HEK293 (cell line): ENCODE data around the gene LRRC47.
"Not testable (repeated sequence)": the region's sequence is repeated elsewhere in the genome, so short reads cannot be mapped to it uniquely, and the experiment has no call there.

Source experiments
- CTCF ChIA-PET: fragments of 350-600 bp; formaldehyde crosslinking; extraction: SDS; loops from one replicate; lab custom pipeline; 2021; ENCODE audit warnings: antibody characterized with exemption; lab: Yijun Ruan, JAX
- POLR2A ChIA-PET: fragments of 300-600 bp; formaldehyde crosslinking; extraction: SDS; loops from one replicate; lab custom pipeline; 2020; ENCODE audit warnings: antibody characterized with exemption, inconsistent platforms; lab: Yijun Ruan, JAX
- H3K27ac ChIP-seq: fragments of 200-500 bp; sonication (Bioruptor generic); 2 replicates; pipeline ENCODE4 v1.5.1; 2014; ENCODE audit warnings: low read depth, low read length, control low read depth, inconsistent platforms; ENCODE audit errors: extremely low read depth
- H3K36me3 ChIP-seq, 2 experiments: fragments of 200-500 bp in 1 of 2; sonication (Bioruptor generic) in 1 of 2; 1 replicate in 1 of 2; 2 replicates in 1 of 2; pipeline ENCODE4 v1.5.1; 2014 to 2017; ENCODE audit warnings: inconsistent platforms in 2 of 2, low read length in 2 of 2; ENCODE audit not compliant: control insufficient read depth in 2 of 2, insufficient read depth in 1 of 2
- H3K4me1 ChIP-seq: fragments of 200-500 bp; sonication (Bioruptor generic); 2 replicates; pipeline ENCODE4 v1.5.1; 2014; ENCODE audit warnings: mild to moderate bottlenecking, low read length, inconsistent platforms; ENCODE audit not compliant: control insufficient read depth, insufficient read depth
- H3K4me3 ChIP-seq: 2 replicates; pipeline ENCODE4 v1.5.1; 2011; ENCODE audit warnings: low read depth, mild to moderate bottlenecking, control low read depth, low read length, moderate library complexity
- H3K9me3 ChIP-seq: fragments of 200-500 bp; sonication (Bioruptor generic); 2 replicates; pipeline ENCODE4 v1.5.1; 2014; ENCODE audit warnings: low read depth, low read length, inconsistent platforms; ENCODE audit not compliant: control insufficient read depth, insufficient read depth
- EGR2 ChIP-seq: fragments of 450-650 bp; formaldehyde crosslinking; IDR thresholded peaks from 2 replicates; pipeline ENCODE4 v1.5.1; 2016; ENCODE audit warnings: low read depth, missing biosample characterization, missing genetic modification characterization
- HIC1 ChIP-seq: fragments of 450-650 bp; formaldehyde crosslinking; IDR thresholded peaks from 2 replicates; pipeline ENCODE4 v1.5.1; 2016; ENCODE audit warnings: missing biosample characterization, missing genetic modification characterization
- PRDM2 ChIP-seq: fragments of 450-650 bp; formaldehyde crosslinking; IDR thresholded peaks from 2 replicates; pipeline ENCODE4 v1.5.1; 2016; ENCODE audit warnings: missing biosample characterization, missing genetic modification characterization, borderline replicate concordance
- ZNF112 ChIP-seq: fragments of 450-650 bp; formaldehyde crosslinking; IDR thresholded peaks from 2 replicates; pipeline ENCODE4 v1.5.0; 2017; ENCODE audit warnings: missing biosample characterization, missing genetic modification characterization
- ZNF184 ChIP-seq: fragments of 450-650 bp; IDR thresholded peaks from 2 replicates; pipeline ENCODE4 v1.5.1; 2018; ENCODE audit warnings: missing biosample characterization, mild to moderate bottlenecking, missing genetic modification characterization
- ZNF26 ChIP-seq: fragments of 450-650 bp; formaldehyde crosslinking; IDR thresholded peaks from 2 replicates; pipeline ENCODE4 v1.5.1; 2016; ENCODE audit warnings: missing biosample characterization, missing genetic modification characterization
- ZNF311 ChIP-seq: fragments of 450-650 bp; formaldehyde crosslinking; IDR thresholded peaks from 2 replicates; pipeline ENCODE4 v1.5.1; 2017; ENCODE audit warnings: missing biosample characterization, missing genetic modification characterization, borderline replicate concordance
- ZNF830 ChIP-seq: fragments of 450-650 bp; IDR thresholded peaks from 2 replicates; pipeline ENCODE4 v1.5.0; 2018; ENCODE audit warnings: missing biosample characterization, missing genetic modification characterization, low read depth, mild to moderate bottlenecking, moderate library complexity
- TF ChIP-seq, protein P1 (sequence below): fragments of 450-650 bp; formaldehyde crosslinking; IDR thresholded peaks from 2 replicates; pipeline ENCODE4 v1.5.1; 2016; ENCODE audit warnings: missing biosample characterization, missing genetic modification characterization
- TF ChIP-seq, protein P2 (sequence below): fragments of 450-650 bp; formaldehyde crosslinking; IDR thresholded peaks from 2 replicates; pipeline ENCODE4 v1.5.1; 2016; ENCODE audit warnings: missing biosample characterization, missing genetic modification characterization
- TF ChIP-seq, protein P3 (sequence below): fragments of 450-650 bp; formaldehyde crosslinking; conservative IDR thresholded peaks from 2 replicates; pipeline ENCODE4 v1.5.1; 2016; ENCODE audit warnings: low read depth, missing biosample characterization, missing genetic modification characterization

Gene LRRC47

GRCh38 chr1:3811595-3811911, 15.3 kb upstream of the LRRC47 start:
- no peak overlapping the region for H3K27ac ChIP-seq
- peak; percentile 46; the same call in 1 of the 2 replicates for TF ChIP-seq ZNF184 (tag by site-specific recombination)
- TF ChIP-seq EGR2, result peak; percentile 86
- TF ChIP-seq ZNF26 (tag by site-specific recombination), result no peak
- no peak for TF ChIP-seq HIC1 (tag by site-specific recombination)
- no peaks in the 10 kb centered on the region for H3K9me3 ChIP-seq
- POLR2A ChIA-PET, result no interaction called here
- H3K4me3 ChIP-seq, result no peak overlapping the region
- H3K36me3 ChIP-seq, result peaks cover 0 to 28% of the 10 kb centered on the region in 2 experiments; a peak in 1 of 3 replicates
- CTCF ChIA-PET, result no interaction called here
- no peaks in the 10 kb centered on the region; the same call in 1 of the 2 replicates for H3K4me1 ChIP-seq

GRCh38 chr1:3810149-3810761, 14.0 kb upstream of the LRRC47 start:
- H3K4me3 ChIP-seq, H3K9me3 ChIP-seq, H3K27ac ChIP-seq, H3K4me1 ChIP-seq, CTCF ChIA-PET, POLR2A ChIA-PET: not testable (repeated sequence)
- H3K36me3 ChIP-seq, result peaks cover 0 to 15% of the 10 kb centered on the region in 2 experiments; a peak in 1 of 3 replicates

- ChIA-PET CTCF (no interaction called here), POLR2A (no interaction called here)
- Histone ChIP-seq H3K4me3 (no peak overlapping the region), H3K36me3 (peaks cover 0 to 10% of the 10 kb centered on the region in 2 experiments; a peak in 1 of 3 replicates), H3K27ac (no peak overlapping the region), H3K9me3 (no peaks in the 10 kb centered on the region), H3K4me1 (no peaks in the 10 kb centered on the region; the same call in 1 of the 2 replicates)
- TF ChIP-seq, protein P1, sequence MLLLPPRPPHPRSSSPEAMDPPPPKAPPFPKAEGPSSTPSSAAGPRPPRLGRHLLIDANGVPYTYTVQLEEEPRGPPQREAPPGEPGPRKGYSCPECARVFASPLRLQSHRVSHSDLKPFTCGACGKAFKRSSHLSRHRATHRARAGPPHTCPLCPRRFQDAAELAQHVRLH, result no peak
- TF ChIP-seq ZNF830 (tag by site-specific recombination), result no peak
- TF ChIP-seq PRDM2 (tag by site-specific recombination), result no peak
- no peak for TF ChIP-seq ZNF311 (tag by site-specific recombination)
- TF ChIP-seq ZNF112 (tag by site-specific recombination), result no peak
- TF ChIP-seq, protein P2, sequence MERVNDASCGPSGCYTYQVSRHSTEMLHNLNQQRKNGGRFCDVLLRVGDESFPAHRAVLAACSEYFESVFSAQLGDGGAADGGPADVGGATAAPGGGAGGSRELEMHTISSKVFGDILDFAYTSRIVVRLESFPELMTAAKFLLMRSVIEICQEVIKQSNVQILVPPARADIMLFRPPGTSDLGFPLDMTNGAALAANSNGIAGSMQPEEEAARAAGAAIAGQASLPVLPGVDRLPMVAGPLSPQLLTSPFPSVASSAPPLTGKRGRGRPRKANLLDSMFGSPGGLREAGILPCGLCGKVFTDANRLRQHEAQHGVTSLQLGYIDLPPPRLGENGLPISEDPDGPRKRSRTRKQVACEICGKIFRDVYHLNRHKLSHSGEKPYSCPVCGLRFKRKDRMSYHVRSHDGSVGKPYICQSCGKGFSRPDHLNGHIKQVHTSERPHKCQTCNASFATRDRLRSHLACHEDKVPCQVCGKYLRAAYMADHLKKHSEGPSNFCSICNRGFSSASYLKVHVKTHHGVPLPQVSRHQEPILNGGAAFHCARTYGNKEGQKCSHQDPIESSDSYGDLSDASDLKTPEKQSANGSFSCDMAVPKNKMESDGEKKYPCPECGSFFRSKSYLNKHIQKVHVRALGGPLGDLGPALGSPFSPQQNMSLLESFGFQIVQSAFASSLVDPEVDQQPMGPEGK (tag by site-specific recombination), result no peak
- TF ChIP-seq, protein P3, sequence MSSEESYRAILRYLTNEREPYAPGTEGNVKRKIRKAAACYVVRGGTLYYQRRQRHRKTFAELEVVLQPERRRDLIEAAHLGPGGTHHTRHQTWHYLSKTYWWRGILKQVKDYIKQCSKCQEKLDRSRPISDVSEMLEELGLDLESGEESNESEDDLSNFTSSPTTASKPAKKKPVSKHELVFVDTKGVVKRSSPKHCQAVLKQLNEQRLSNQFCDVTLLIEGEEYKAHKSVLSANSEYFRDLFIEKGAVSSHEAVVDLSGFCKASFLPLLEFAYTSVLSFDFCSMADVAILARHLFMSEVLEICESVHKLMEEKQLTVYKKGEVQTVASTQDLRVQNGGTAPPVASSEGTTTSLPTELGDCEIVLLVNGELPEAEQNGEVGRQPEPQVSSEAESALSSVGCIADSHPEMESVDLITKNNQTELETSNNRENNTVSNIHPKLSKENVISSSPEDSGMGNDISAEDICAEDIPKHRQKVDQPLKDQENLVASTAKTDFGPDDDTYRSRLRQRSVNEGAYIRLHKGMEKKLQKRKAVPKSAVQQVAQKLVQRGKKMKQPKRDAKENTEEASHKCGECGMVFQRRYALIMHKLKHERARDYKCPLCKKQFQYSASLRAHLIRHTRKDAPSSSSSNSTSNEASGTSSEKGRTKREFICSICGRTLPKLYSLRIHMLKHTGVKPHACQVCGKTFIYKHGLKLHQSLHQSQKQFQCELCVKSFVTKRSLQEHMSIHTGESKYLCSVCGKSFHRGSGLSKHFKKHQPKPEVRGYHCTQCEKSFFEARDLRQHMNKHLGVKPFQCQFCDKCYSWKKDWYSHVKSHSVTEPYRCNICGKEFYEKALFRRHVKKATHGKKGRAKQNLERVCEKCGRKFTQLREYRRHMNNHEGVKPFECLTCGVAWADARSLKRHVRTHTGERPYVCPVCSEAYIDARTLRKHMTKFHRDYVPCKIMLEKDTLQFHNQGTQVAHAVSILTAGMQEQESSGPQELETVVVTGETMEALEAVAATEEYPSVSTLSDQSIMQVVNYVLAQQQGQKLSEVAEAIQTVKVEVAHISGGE (tag by site-specific recombination), result no peak
These were observed 13.4 kb upstream of the LRRC47 start for GRCh38 chr1:3809680-3810079.
